GM15510 (cell line): ENCODE measurements around the gene DAAM1.

Experiments used
- POLR2A ChIP-seq: IDR thresholded peaks from 3 replicates; pipeline ENCODE4 v1.6.1; 2011; ENCODE audit warnings: borderline replicate concordance; ENCODE audit not compliant: insufficient read length; ENCODE audit errors: extremely low read depth

Gene DAAM1

GRCh38 chr14:59281609-59282377 lies 93.3 kb downstream of the DAAM1 start:
- no peak for TF ChIP-seq POLR2A

GRCh38 chr14:59282378-59282765 lies 93.9 kb downstream of the DAAM1 start:
- TF ChIP-seq POLR2A, result no peak

- no peak for TF ChIP-seq POLR2A
Measured at GRCh38 chr14:59283361-59283760, 94.9 kb downstream of the DAAM1 start.

GRCh38 chr14:59284059-59284458 lies 95.6 kb downstream of the DAAM1 start:
- no peak for TF ChIP-seq POLR2A

GRCh38 chr14:59292028-59292427 lies 103.6 kb downstream of the DAAM1 start:
- no peak for TF ChIP-seq POLR2A

- no peak for TF ChIP-seq POLR2A
Measured at GRCh38 chr14:59292921-59293534, 104.6 kb downstream of the DAAM1 start.

GRCh38 chr14:59293935-59294661 lies 105.6 kb downstream of the DAAM1 start:
- TF ChIP-seq POLR2A, result no peak

- TF ChIP-seq POLR2A, result no peak
Measured at GRCh38 chr14:59294662-59294992, 106.2 kb downstream of the DAAM1 start.

- TF ChIP-seq POLR2A, result no peak
Measured at GRCh38 chr14:59295951-59296350, 107.5 kb downstream of the DAAM1 start.

GRCh38 chr14:59296508-59296907 lies 108.0 kb downstream of the DAAM1 start:
- TF ChIP-seq POLR2A, result no peak

GRCh38 chr14:59297071-59297776 lies 108.8 kb downstream of the DAAM1 start:
- TF ChIP-seq POLR2A, result no peak

- TF ChIP-seq POLR2A, result no peak
Measured at GRCh38 chr14:59299731-59300130, 111.3 kb downstream of the DAAM1 start.

- TF ChIP-seq POLR2A, result no peak
Measured at GRCh38 chr14:59301354-59301753, 112.9 kb downstream of the DAAM1 start.

GRCh38 chr14:59302313-59302712 lies 113.8 kb downstream of the DAAM1 start:
- no peak for TF ChIP-seq POLR2A

- TF ChIP-seq POLR2A, result no peak
Measured at GRCh38 chr14:59303216-59303615, 114.7 kb downstream of the DAAM1 start.

- no peak for TF ChIP-seq POLR2A
Measured at GRCh38 chr14:59305231-59305630, 116.8 kb downstream of the DAAM1 start.

GRCh38 chr14:59305836-59306555 lies 117.5 kb downstream of the DAAM1 start:
- TF ChIP-seq POLR2A, result no peak
